GM21576 (cell line): ENCODE measurements around the gene KLRK1.
"Not testable (repeated sequence)": the region's sequence is repeated elsewhere in the genome, so short reads cannot be mapped to it uniquely, and the experiment has no call there.

Source experiments
- ATAC-seq: cut with Tn5 transposase; IDR thresholded peaks from one replicate; pipeline ENCODE4 v1.9.1; 2021; ENCODE audit warnings: mild to moderate bottlenecking, moderate library complexity; ENCODE audit not compliant: unreplicated experiment

KLRK1 gene

DNA sequence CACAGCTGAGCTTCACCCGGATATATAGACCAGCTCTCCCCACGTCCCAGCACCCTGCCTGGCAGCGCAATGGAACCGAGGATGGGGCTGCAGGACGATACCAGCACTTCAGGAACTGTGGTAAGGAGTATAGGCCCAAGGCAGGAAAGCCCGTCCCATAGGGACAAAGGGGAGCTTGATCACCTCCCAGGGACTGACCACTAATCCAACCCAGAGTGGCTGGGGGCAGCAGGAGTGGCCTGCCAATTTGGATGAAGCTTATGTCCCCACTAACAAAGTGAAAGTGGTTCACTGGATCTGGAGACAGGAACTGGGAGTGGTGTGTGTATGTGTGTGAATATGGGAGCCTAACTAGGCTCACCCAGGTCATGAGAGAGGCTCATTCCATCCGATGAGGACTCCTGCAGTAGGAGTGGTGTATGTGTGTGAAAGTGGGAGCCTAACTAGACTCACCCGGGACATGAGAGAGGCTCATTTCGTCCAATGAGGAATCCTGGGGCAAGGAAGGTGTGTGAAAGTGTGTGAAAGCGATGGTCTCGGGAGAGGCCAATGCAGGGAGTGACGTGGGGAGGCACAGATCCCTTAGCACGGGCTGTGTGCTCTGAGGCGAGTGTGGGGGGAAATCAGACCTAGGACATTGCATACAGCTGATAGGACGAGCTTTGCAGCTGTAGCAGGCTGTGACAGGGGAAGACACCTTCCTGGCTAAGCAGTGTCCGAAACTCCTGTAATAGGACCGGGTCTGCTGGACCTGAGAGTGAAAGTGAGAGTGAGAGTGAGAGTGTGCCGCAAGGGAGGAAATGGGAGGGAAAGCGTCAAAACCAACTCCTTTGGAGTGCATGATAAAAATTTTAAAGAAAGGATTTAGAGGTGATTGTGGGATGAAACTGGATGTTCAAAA is 25.7 kb downstream of the KLRK1 start:
- ATAC-seq, result peak; percentile 91

DNA sequence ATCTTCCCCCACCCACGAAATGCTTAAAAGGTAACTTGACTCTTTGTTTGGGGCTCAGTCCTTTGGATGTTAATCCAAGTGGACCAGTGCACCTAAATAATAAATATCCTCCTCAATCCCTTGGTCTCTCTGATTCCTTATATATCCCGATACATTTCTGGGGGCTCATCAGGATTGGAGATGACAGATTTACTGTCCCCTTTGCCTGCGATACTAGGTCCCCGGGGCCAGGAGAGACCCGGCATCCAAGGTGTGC is 26.3 kb downstream of the KLRK1 start:
- ATAC-seq, result no peak

GRCh38 chr12:10362828-10363657 is 26.8 kb downstream of the KLRK1 start:
- no peak for ATAC-seq

GRCh38 chr12:10362325-10362724 is 27.5 kb downstream of the KLRK1 start:
- ATAC-seq, result no peak

DNA sequence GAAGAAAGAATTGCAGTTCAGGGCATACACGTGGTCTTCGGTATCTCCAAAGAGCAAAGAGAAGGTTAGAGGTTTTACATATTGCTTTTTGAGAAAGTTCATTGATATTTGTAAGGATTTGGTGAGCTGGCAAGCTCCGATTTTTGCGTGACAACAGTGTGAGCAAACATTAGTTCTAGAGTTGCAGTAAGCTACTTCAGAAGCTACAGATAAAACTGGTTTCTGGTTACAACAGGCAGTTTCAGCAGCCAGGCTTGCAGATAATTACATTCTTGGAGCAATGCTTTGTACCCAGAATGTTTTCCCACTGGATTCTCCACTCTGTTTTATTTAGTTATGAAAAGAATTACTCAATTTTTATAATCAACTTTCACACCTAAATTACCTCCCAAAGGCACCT is 28.2 kb downstream of the KLRK1 start:
- ATAC-seq, result no peak

DNA sequence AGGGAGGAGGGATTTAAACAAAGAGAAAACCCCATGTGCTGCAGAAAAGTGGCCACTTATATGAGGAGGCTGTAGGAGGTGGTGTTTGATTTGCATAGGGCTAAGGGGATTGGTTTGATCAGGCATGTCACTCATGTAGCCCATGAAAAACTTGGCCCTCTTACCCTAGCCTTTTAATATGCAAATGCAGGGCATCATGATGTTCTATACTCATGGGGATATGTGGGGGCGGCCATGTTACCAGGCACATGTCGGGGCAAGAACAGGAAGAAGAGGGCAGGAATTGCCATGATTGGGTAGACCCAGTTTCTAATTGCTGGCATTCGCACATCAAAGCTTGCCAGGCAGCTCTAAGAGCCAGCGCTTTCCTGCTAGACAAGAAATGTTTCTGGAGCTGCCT is 28.8 kb downstream of the KLRK1 start:
- ATAC-seq, result no peak

DNA sequence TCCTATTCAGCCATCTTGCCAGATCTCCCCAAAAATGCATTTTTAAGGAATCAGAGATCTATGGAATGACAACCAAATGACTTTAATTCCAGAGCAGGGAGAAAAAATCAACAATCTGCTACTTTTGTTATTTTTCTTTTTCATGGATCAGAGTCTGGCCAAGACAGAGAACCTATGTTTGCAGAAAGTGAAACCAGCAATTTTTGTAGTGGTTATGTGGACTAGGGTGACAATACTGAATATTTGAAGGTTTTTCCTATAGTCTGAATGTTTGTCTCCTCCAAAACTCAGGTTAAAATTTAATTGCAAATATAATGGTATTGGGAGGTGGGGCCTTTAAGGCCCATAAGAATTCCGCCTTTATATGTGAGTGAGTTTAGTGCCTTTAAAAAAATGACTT is 30.9 kb downstream of the KLRK1 start:
- no peak for ATAC-seq

GRCh38 chr12:10358131-10358530 is 31.7 kb downstream of the KLRK1 start:
- ATAC-seq, result no peak

DNA sequence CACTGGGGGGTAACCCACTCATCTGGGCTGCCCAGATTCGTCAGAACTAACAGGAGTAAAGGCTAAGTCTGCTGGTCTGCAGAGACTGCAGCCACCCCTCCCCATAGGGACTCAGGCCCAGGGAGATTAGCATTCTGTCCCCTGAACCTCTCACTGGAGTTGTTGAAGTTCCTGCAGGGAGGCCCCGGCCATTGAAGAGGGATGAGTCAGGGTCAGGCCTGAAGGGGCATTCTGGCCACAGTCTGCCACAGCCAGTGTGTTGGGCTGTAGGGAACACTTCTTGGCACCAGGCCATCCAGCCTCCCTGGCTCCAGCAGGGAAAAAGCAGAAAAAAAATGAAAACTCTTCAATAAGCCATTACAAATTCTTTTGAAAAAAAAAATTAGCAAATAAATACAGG is 35.3 kb downstream of the KLRK1 start:
- ATAC-seq, result no peak

DNA sequence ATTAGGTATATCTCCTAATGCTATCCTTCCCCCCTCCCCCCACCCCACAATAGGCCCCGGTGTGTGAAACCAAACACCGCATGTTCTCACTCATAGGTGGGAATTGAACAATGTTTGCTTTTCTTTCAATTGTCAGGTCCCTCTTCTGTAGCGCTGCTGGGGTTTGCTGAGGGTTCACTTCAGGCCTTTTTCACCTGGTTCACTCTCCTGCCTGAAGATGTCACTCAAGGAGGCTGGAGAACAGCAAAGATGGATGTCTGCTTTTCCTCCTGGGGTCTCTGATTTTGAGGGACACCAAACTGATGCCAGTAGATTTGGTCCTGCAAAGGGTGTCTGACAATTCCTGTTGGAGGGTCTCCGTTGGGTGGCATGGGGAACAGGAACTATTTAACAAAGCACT is 35.8 kb downstream of the KLRK1 start:
- ATAC-seq, result no peak

GRCh38 chr12:10351457-10351856 is 38.4 kb downstream of the KLRK1 start:
- not testable (repeated sequence) for ATAC-seq

GRCh38 chr12:10341892-10342509 is 47.8 kb downstream of the KLRK1 start:
- ATAC-seq, result no peak

DNA sequence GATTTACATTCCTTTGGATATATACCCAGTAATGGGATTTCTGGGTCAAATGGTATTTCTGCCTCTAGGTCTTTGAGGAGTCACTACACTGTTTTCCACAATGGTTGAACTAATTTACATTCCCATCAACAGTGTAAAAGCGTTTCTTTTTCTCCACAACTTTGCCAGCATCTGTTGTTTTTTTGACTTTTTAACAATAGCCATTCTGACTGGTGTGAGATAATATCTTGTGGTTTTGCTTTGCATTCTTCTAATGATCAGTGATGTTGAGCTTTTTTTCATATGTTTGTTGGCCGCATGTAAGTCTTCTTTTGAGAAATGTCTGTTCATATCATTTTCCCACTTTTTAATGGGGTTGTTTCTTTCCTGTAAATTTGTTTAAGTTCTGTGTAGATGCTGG is 48.9 kb downstream of the KLRK1 start:
- ATAC-seq, result not testable (repeated sequence)

DNA sequence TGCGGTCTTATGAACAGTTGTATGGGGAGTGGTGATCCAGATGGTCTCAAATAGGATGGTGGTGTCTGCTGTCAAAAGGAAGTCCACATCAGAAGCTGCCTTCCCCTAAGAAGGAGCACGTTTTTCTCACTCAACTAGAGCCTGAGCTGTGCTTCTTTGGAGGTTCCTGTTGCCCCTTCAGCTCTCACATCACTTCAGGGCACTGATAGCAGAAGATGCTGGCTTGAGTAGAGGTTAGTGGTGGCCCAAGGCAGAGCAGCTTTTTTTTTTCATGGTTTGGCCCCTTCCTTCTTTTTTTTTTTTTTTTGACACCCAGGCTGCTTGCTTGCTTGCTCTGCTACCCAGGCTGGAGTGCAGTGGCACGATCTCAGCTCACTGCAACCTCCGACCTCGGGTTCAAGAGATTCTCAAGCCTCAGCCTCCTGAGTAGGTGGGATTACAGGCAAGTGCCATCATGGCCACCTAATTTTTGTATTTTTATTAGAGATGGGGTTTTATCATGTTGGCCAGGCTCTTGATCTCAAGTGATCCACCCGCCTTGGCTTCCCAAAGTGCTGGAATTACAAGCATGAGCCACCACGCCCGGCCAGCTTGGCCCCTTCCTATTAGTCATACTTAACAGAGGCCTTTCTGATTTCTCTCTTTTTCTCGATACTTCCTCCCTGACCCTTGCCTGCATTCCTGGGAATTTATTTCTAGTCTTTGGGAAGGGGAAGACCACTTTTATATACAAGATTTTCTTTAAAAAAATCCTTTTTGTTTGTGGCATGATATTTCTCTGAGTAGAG is 50.6 kb downstream of the KLRK1 start:
- ATAC-seq, result no peak

DNA sequence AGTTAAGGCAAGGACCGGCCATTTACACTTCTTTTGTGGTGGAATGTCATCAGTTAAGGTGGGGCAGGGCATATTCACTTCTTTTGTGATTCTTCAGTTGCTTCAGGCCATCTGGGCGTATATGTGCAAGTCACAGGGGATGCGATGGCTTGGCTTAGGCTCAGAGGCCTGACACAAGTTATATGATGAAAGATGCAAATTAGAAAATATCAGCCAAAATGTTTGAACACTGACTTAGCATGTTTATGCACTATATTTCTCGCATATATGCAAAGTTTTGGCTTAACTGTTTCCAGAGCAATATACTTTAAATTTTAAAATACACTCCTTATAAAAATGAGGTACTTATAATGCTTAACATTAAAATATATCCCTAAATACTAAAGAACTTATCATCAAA is 51.4 kb downstream of the KLRK1 start:
- ATAC-seq, result not testable (repeated sequence)

DNA sequence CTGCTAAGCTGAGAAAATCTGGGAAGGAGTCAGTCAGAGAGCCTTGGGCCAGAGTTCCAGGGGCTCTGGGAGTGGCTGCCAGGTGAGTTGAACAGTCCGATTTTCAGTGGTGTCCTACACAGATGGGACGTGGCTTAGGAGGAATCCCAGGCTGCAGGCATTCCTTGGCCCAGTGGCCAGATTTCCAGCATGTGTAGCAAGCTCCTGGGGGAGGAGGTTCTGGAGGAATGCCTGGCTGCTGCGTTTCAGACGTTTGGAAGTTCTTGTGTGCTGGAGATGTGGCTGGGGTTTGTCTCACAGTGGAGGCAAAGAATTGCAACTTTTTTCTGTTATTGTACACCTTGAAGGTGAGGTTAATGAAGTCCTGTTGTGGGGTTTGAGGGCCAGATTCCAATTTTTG is 53.6 kb downstream of the KLRK1 start:
- ATAC-seq, result not testable (repeated sequence)

DNA sequence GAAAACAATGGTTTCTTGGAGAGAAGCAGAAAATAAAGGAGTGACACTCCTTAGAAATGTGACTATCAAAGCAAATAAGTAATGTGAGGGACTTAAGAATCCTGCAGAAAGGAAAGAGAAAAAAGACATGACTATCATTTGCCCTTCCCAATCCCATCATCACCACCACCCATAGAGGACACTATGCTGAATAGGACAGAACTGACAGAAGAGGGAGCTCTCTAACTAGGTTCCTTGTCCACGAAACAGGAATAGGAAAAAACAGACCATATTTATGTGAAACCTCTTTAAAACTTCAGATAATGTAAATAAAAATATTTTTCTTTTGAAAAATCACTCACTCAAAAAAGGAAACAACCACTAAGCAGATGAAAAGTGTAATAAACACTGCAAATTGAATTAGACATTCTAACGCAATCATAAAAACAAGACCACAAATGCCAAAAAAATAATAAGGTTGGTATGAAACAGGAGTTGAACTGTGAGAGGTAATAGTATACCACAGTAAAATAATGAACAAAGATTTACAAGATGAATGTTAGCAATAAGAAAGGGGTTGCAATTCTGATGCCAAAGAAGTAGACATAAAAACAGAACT is 58.1 kb downstream of the KLRK1 start:
- no peak for ATAC-seq

- ATAC-seq, result not testable (repeated sequence)
Observed at GRCh38 chr12:10328691-10329090, 61.1 kb downstream of the KLRK1 start.
